ENCODE results near the gene SPEM1.

The SPEM1 gene

GRCh38 chr17:7418472-7419152, 1.5 kb upstream of the SPEM1 start:
- no peak for DNase-seq (ENCODE audit: low spot score)

GRCh38 chr17:7421186-7421585, 1.1 kb downstream of the SPEM1 start:
- no peak for DNase-seq (ENCODE audit: low spot score)

GRCh38 chr17:7423679-7424078, 3.6 kb downstream of the SPEM1 start:
- DNase-seq (ENCODE audit: low spot score) = no peak

DNA sequence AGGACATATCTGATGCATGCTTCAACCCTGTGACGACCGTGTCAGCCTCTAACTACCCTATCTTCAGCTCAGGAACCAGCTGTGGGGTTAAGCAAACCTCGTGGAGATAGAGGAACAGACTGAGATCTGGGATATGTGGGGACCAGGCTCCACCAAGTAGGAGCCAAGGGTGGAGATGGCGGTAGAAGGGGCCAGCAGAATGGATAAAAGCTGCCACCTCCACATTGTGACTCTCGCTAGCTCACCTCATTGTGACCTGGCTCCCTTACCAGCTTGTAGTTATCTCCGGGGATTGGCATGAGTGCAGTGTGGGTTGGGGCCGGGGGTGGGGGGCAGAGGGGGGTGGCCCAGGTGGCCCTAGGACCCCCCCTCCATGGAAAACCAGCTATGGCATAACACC, 5.2 kb downstream of the SPEM1 start, which contains the start of gene SPEM2:
SPEM2 (plus strand) TSS at position 301 of the 400 bp plus-strand sequence; CDS start at position 374, 73 bp downstream.
- no peak for DNase-seq (ENCODE audit: low spot score)

DNA sequence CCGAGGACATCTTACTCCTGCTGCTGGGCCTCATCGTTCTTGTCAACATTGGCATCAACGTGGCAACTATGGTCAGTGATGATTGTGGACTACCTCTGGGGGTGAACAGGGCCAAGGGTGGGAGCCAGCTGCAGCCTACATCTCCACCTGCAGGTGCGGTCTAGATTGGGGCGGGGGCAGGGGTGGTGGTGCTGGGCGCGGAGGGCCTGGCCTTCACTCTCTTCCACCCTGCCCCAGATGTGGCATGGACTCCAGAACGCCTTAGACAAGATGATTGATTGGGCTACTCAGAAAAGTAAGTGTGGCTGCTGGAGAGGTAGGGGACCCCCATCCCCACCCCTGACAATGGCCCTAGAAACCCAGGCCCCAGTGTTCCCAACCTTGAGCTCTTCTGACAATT, 5.6 kb downstream of the SPEM1 start:
- DNase-seq (ENCODE audit: low spot score) = no peak

GRCh38 chr17:7426203-7426863, 6.2 kb downstream of the SPEM1 start:
- DNase-seq (ENCODE audit: low spot score) = no peak

GRCh38 chr17:7426896-7427489, 6.9 kb downstream of the SPEM1 start:
- DNase-seq (ENCODE audit: low spot score) = no peak

GRCh38 chr17:7427549-7427948, 7.4 kb downstream of the SPEM1 start:
- DNase-seq (ENCODE audit: low spot score) = no peak

GRCh38 chr17:7428557-7428956, 8.4 kb downstream of the SPEM1 start, which contains the start of gene SPEM3:
TSS of gene SPEM3 (plus strand) at chr17:7428857. CDS start at chr17:7428903, 46 bp downstream.
- no peak for DNase-seq (ENCODE audit: low spot score)

GRCh38 chr17:7429722-7430121, 9.6 kb downstream of the SPEM1 start:
- no peak for DNase-seq (ENCODE audit: low spot score)

- no peak for DNase-seq (ENCODE audit: low spot score)
Measured at GRCh38 chr17:7431231-7431630, 11.1 kb downstream of the SPEM1 start.

- no peak for DNase-seq (ENCODE audit: low spot score)
Measured at GRCh38 chr17:7432296-7432695, 12.2 kb downstream of the SPEM1 start.

- peak; percentile 54 for DNase-seq (ENCODE audit: low spot score)
Measured at GRCh38 chr17:7435676-7436555, 15.8 kb downstream of the SPEM1 start.

DNA sequence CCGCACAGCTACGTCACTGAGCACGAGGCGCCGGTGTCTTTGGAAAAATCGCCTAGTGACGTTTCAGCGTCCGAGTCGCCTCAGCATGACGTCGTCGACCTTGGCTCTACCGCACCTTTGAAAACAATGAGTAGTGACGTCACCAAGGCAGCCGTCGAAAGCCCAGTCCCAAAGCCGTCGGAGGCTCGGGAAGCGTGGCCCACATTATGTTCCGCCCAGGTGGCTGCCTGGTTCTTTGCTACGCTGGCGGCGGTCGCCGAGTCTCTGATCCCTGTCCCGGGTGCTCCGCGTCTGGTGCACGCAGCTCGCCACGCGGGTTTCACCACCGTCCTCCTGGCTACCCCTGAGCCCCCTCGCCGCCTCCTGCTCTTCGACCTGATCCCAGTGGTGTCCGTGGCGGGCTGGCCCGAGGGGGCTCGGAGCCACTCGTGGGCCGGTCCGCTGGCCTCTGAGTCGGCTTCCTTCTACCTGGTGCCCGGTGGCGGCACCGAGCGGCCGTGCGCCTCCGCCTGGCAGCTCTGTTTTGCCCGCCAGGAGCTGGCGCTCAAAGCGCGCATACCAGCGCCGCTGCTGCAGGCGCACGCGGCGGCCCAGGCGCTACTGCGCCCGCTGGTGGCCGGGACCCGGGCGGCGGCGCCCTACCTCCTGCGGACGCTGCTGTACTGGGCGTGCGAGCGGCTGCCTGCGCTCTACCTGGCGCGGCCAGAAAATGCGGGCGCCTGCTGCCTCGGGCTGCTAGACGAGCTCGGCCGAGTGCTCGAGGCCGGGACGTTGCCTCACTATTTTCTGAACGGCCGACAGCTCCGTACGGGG, 16.6 kb downstream of the SPEM1 start:
- peak; percentile 84 for DNase-seq (ENCODE audit: low spot score)

DNA sequence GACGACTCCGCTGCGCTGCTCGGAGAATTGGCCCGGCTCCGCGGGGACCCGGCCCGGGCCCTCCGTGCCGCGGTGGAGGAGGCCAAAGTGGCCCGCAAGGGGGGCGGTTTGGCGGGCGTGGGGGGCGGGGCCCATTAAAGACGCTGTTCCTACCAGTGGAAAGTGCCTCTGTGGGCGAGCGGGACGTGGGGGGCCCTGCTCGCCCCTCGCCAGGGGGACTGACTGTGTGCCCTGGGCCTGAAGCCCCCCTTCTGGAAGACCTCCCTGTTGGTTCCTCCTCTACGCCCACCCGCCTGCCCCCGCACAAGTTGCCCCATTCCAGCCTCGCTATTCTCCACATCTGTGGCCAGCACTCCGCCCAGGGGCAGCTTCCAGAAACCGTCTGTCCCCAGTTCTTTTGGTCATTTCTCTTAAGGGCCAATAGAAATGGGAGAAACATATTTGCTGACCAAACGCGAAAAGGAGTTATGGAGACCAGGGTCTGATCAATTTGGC, 17.3 kb downstream of the SPEM1 start:
- no peak for DNase-seq (ENCODE audit: low spot score)

DNA sequence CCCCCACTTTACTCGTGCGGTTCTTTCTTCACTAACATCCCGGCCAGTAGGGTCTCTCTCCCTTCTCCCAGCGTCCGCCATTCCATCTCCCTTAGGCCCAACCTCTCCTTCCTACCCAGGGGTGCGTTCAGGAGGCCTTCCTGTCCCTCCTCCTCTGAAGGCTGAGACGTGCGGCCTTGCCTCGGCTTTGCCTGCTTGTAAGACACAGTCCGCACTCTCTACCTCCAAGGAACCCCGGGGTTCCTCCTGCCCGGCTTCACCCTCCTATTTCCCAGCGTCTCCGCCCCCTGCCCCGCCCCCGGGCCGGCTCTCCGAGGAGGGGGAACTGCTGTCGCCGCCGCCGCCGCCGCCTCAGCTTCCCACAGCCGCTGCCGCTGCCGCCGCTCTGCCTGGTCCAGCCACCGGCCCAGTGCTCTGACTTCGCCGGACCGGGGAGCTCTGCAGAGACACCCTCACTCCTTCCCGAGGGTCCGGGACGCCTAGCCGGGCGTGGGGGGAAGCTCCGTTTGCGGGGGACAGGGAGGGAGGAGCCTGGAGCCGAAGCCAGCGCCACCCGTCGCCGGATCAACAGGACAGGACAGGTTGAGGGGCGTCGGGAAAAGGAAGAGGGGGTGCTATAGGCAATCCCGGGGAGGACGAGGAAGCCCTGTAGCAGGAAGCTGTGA, 18.0 kb downstream of the SPEM1 start:
- DNase-seq (ENCODE audit: low spot score) = peak; percentile 40

DNA sequence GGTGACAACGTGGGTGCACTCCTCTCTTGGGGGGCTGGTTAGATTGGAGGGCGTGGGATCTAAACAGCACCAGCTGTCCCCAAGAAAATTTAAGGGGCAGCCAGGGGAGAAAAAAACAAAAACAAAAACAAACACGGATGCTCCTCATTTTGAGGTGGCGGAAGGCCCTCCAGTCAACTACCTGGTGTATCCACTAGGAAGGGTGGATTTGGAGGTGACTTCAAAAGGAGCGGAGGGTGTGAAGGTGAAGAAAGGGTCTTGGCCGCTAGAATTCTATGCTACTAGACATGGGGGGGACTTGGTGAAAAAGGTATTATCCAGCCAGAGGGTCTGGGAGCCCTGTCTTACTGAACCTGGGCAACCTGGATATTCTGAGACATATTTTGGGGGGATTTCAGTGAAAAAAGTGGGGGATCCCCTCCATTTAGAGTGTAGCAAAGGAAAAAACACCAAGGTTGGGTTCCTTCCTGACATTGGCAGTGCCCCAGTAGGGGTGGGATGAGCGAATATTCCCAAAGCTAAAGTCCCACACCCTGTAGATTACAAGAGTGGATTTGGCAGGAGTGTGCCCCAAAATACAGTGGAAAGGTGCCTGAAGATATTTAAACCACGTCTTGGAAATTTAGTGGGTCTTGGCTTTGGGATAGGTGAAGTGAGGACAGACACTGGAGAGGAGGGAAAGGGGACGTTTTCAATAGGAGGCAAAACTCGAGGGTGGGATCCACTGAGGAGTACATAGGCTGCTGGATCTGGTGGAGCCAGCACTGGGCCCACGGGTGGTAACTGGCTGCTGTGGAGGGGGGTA, 18.7 kb downstream of the SPEM1 start:
- no peak for DNase-seq (ENCODE audit: low spot score)

GRCh38 chr17:7439462-7440112, 19.5 kb downstream of the SPEM1 start, which contains the start of gene FGF11:
TSS of gene FGF11 (plus strand) at chr17:7439512. CDS start at chr17:7439621, 109 bp downstream.
- DNase-seq (ENCODE audit: low spot score) = no peak
